Measurements from ENCODE around the gene RGS9BP.

RGS9BP gene

GRCh38 chr19:32676895-32677359 is 1.3 kb downstream of the RGS9BP start:
- H3K9me2 ChIP-seq (replicated peaks; ENCODE audit: insufficient read depth, low read length): no peaks in the 10 kb centered on the region

GRCh38 chr19:32677657-32678056 is 2.0 kb downstream of the RGS9BP start:
- Histone ChIP-seq H2AFZ (ENCODE audit: low read length) (no peak overlapping the region), H3F3A (ENCODE audit: insufficient read depth, low read length) (no peaks in the 10 kb centered on the region), H3K9me2 (replicated peaks; ENCODE audit: insufficient read depth, low read length) (no peaks in the 10 kb centered on the region), H3K27me3 (replicated peaks; ENCODE audit: insufficient read depth, low read length) (no peaks in the 10 kb centered on the region), H3K79me2 (ENCODE audit: low read length) (peaks cover 20% of the 10 kb centered on the region), H3K27ac (ENCODE audit: low read length) (no peak overlapping the region), H3K36me3 (replicated peaks; ENCODE audit: insufficient read depth, low read length) (no peaks in the 10 kb centered on the region), H3K4me1 (ENCODE audit: low read length) (0 out of 2 replicates have a peak, but pooled peaks cover 6% of the 10 kb centered on the region), H4K20me1 (ENCODE audit: insufficient read depth, low read length) (no peaks in the 10 kb centered on the region), H3K4me2 (ENCODE audit: low read depth, low read length) (no peak overlapping the region), H3K4me3 (ENCODE audit: low read length) (no peak overlapping the region), H3K9me3 (replicated peaks; ENCODE audit: insufficient read depth, low read length) (no peaks in the 10 kb centered on the region), H3K9ac (ENCODE audit: low read length) (no peak overlapping the region)
- TF ChIP-seq CTCF (IDR thresholded peaks at IDR 0.05; ENCODE audit: low read length) (no peak), EZH2phosphoT487 (IDR thresholded peaks at IDR 0.05; ENCODE audit: low read length) (no peak), EZH2 (optimal IDR thresholded peaks at IDR 0.05; ENCODE audit: low read depth, low read length) (no peak)
- DNase-seq: no peak

More at GRCh38 chr19:32676895-32677359, 1.3 kb downstream of the RGS9BP start:
- Histone ChIP-seq H4K20me1 (ENCODE audit: insufficient read depth, low read length) (no peaks in the 10 kb centered on the region), H3K9me3 (replicated peaks; ENCODE audit: insufficient read depth, low read length) (no peaks in the 10 kb centered on the region), H3K4me3 (ENCODE audit: low read length) (no peak overlapping the region), H3K4me1 (ENCODE audit: low read length) (0 out of 2 replicates have a peak, but pooled peaks cover 6% of the 10 kb centered on the region), H2AFZ (ENCODE audit: low read length) (no peak overlapping the region), H3K27ac (ENCODE audit: low read length) (no peak overlapping the region), H3K4me2 (ENCODE audit: low read depth, low read length) (no peak overlapping the region), H3F3A (ENCODE audit: insufficient read depth, low read length) (no peaks in the 10 kb centered on the region), H3K36me3 (replicated peaks; ENCODE audit: insufficient read depth, low read length) (no peaks in the 10 kb centered on the region), H3K27me3 (replicated peaks; ENCODE audit: insufficient read depth, low read length) (no peaks in the 10 kb centered on the region), H3K9ac (ENCODE audit: low read length) (no peak overlapping the region), H3K79me2 (ENCODE audit: low read length) (peaks cover 28% of the 10 kb centered on the region)
- TF ChIP-seq CTCF (IDR thresholded peaks at IDR 0.05; ENCODE audit: low read length) (no peak), EZH2 (optimal IDR thresholded peaks at IDR 0.05; ENCODE audit: low read depth, low read length) (no peak), EZH2phosphoT487 (IDR thresholded peaks at IDR 0.05; ENCODE audit: low read length) (no peak)
- DNase-seq: no peak

GRCh38 chr19:32680986-32681385 is 5.3 kb downstream of the RGS9BP start:
- Histone ChIP-seq H3K4me3 (ENCODE audit: low read length) (no peak overlapping the region), H3K27me3 (replicated peaks; ENCODE audit: insufficient read depth, low read length) (no peaks in the 10 kb centered on the region), H3F3A (ENCODE audit: insufficient read depth, low read length) (no peaks in the 10 kb centered on the region), H3K9ac (ENCODE audit: low read length) (no peak overlapping the region), H3K4me1 (ENCODE audit: low read length) (no peaks in the 10 kb centered on the region), H2AFZ (ENCODE audit: low read length) (no peak overlapping the region), H3K9me2 (replicated peaks; ENCODE audit: insufficient read depth, low read length) (no peaks in the 10 kb centered on the region), H3K27ac (ENCODE audit: low read length) (no peak overlapping the region), H3K79me2 (ENCODE audit: low read length) (no peaks in the 10 kb centered on the region), H3K36me3 (replicated peaks; ENCODE audit: insufficient read depth, low read length) (no peaks in the 10 kb centered on the region), H4K20me1 (ENCODE audit: insufficient read depth, low read length) (no peaks in the 10 kb centered on the region), H3K4me2 (ENCODE audit: low read depth, low read length) (no peak overlapping the region), H3K9me3 (replicated peaks; ENCODE audit: insufficient read depth, low read length) (no peaks in the 10 kb centered on the region)
- no peak for DNase-seq
- no peak for TF ChIP-seq CTCF (IDR thresholded peaks at IDR 0.05; ENCODE audit: low read length)
- no peak for TF ChIP-seq EZH2 (optimal IDR thresholded peaks at IDR 0.05; ENCODE audit: low read depth, low read length)
- no peak for TF ChIP-seq EZH2phosphoT487 (IDR thresholded peaks at IDR 0.05; ENCODE audit: low read length)
